ENCODE data around the gene IFNGR1.

Gene IFNGR1

GRCh38 chr6:137218917-137219663 is at the start of gene IFNGR1:
Gene IFNGR1 (minus strand): TSS chr6:137219385. CDS start chr6:137219327, 58 bp downstream.
- ChIA-PET POLR2A (no interaction called here), CTCF (no interaction called here)
- TF ChIP-seq L3MBTL2 (conservative IDR thresholded peaks at IDR 0.05) = peak; percentile 62
- no peak for TF ChIP-seq NFRKB (IDR thresholded peaks at IDR 0.05)
- TF ChIP-seq HDGF (IDR thresholded peaks at IDR 0.05; ENCODE audit: borderline replicate concordance) = peak; percentile 53; the same call in 1 of the 2 replicates
- TF ChIP-seq SP1 (IDR thresholded peaks at IDR 0.05) = no peak
- TF ChIP-seq ELF4 (IDR thresholded peaks at IDR 0.05) = peak; percentile 30; the same call in 1 of the 2 replicates
- DNase-seq (ENCODE audit: extremely low spot score) = peak; percentile 99

- TF ChIP-seq SP1 (IDR thresholded peaks at IDR 0.05) (no peak), PKNOX1 (IDR thresholded peaks at IDR 0.05) (no peak), ARNT (IDR thresholded peaks at IDR 0.05) (no peak), ELF4 (IDR thresholded peaks at IDR 0.05) (no peak), FOXM1 (IDR thresholded peaks at IDR 0.05; ENCODE audit: borderline replicate concordance) (no peak), LEF1 (IDR thresholded peaks at IDR 0.05; ENCODE audit: borderline replicate concordance) (no peak), L3MBTL2 (conservative IDR thresholded peaks at IDR 0.05) (no peak), SUZ12 (IDR thresholded peaks at IDR 0.05) (no peak), BHLHE40 (IDR thresholded peaks at IDR 0.05; ENCODE audit: borderline replicate concordance) (no peak), CTBP1 (IDR thresholded peaks at IDR 0.05; ENCODE audit: borderline replicate concordance) (no peak)
- DNase-seq (ENCODE audit: extremely low spot score) = no peak
- CTCF ChIA-PET = no interaction called here
- POLR2A ChIA-PET = no interaction called here
These were observed 49.7 kb upstream of the IFNGR1 start for GRCh38 chr6:137268911-137269310.

GRCh38 chr6:137266309-137266586 is 47.1 kb upstream of the IFNGR1 start:
- no peak for DNase-seq (ENCODE audit: extremely low spot score)
- CTCF ChIA-PET = no interaction called here
- TF ChIP-seq PKNOX1 (IDR thresholded peaks at IDR 0.05) (no peak), ELF4 (IDR thresholded peaks at IDR 0.05) (no peak), HDGF (IDR thresholded peaks at IDR 0.05; ENCODE audit: borderline replicate concordance) (no peak), FOXM1 (IDR thresholded peaks at IDR 0.05; ENCODE audit: borderline replicate concordance) (no peak), SP1 (IDR thresholded peaks at IDR 0.05) (no peak), NFRKB (IDR thresholded peaks at IDR 0.05) (no peak), LEF1 (IDR thresholded peaks at IDR 0.05; ENCODE audit: borderline replicate concordance) (no peak), SUZ12 (IDR thresholded peaks at IDR 0.05) (no peak), CTBP1 (IDR thresholded peaks at IDR 0.05; ENCODE audit: borderline replicate concordance) (no peak), ARNT (IDR thresholded peaks at IDR 0.05) (no peak), TARDBP (IDR thresholded peaks at IDR 0.05) (no peak)
- POLR2A ChIA-PET = no interaction called here

- DNase-seq (ENCODE audit: extremely low spot score) = no peak
- CTCF ChIA-PET = no interaction called here
- POLR2A ChIA-PET = no interaction called here
- no peak for TF ChIP-seq FOXM1 (IDR thresholded peaks at IDR 0.05; ENCODE audit: borderline replicate concordance)
- no peak for TF ChIP-seq SUZ12 (IDR thresholded peaks at IDR 0.05)
- no peak for TF ChIP-seq PKNOX1 (IDR thresholded peaks at IDR 0.05)
- TF ChIP-seq FOXK2 (IDR thresholded peaks at IDR 0.05) = no peak
These were observed 46.5 kb upstream of the IFNGR1 start for GRCh38 chr6:137265561-137266308.

- no peak for TF ChIP-seq ELF4 (IDR thresholded peaks at IDR 0.05)
- TF ChIP-seq FOXK2 (IDR thresholded peaks at IDR 0.05) = no peak
- no peak for TF ChIP-seq SP1 (IDR thresholded peaks at IDR 0.05)
- no peak for TF ChIP-seq PKNOX1 (IDR thresholded peaks at IDR 0.05)
- TF ChIP-seq FOXA1 (IDR thresholded peaks at IDR 0.05) = no peak
- ChIA-PET CTCF (no interaction called here), POLR2A (no interaction called here)
- DNase-seq (ENCODE audit: extremely low spot score) = no peak
These were observed 45.3 kb upstream of the IFNGR1 start for GRCh38 chr6:137264311-137265075.

GRCh38 chr6:137261761-137262160 is 42.6 kb upstream of the IFNGR1 start:
- POLR2A ChIA-PET = no interaction called here
- no peak for DNase-seq (ENCODE audit: extremely low spot score)

More at GRCh38 chr6:137261761-137262160, 42.6 kb upstream of the IFNGR1 start:
- CTCF ChIA-PET = interaction anchor here (0.6 kb wide), 1 partner anchor 275 kb away, joined by 4 read pairs; no protein-coding TSS in a partner anchor
- TF ChIP-seq SP1 (IDR thresholded peaks at IDR 0.05) (no peak), TARDBP (IDR thresholded peaks at IDR 0.05) (no peak), FOXK2 (IDR thresholded peaks at IDR 0.05) (no peak), CTBP1 (IDR thresholded peaks at IDR 0.05; ENCODE audit: borderline replicate concordance) (no peak), FOXA1 (IDR thresholded peaks at IDR 0.05) (no peak), ZNF384 (IDR thresholded peaks at IDR 0.05) (no peak), NFRKB (IDR thresholded peaks at IDR 0.05) (no peak), PKNOX1 (IDR thresholded peaks at IDR 0.05) (no peak), ARNT (IDR thresholded peaks at IDR 0.05) (no peak), ELF4 (IDR thresholded peaks at IDR 0.05) (no peak)
